GM15510 (cell line): ENCODE data around the gene ESRRA.
A peak's percentile ranks its signal among the peaks of the same experiment; 100 is the strongest.

ENCODE experiments used
- POLR2A ChIP-seq: IDR thresholded peaks from 3 replicates; pipeline ENCODE4 v1.6.1; 2011; ENCODE audit warnings: borderline replicate concordance; ENCODE audit not compliant: insufficient read length; ENCODE audit errors: extremely low read depth

The ESRRA gene

DNA sequence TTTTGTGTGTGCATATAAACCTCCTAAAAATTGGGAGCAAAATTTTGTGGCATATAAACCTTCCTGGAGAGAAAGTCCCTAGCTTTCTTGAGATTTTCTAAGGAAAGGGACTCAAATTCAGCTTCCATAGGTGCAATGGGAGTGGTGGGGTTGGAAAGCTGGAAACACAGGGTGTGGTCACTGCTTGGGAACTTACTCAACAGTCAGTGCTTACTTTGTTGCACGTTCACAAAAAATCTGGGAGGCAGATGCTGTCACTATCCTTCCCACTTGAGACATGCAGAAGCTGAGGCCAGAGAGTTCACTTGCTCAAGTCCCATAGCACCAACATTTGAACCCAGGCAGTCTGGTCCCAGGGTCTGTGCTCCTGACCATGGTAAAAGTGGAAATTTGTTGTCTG lies 9.1 kb upstream of the ESRRA start:
- TF ChIP-seq POLR2A, result no peak

GRCh38 chr11:64296830-64297698 lies 8.3 kb upstream of the ESRRA start:
- no peak for TF ChIP-seq POLR2A

- TF ChIP-seq POLR2A, result no peak
Observed at GRCh38 chr11:64297699-64298358, 7.5 kb upstream of the ESRRA start.

DNA sequence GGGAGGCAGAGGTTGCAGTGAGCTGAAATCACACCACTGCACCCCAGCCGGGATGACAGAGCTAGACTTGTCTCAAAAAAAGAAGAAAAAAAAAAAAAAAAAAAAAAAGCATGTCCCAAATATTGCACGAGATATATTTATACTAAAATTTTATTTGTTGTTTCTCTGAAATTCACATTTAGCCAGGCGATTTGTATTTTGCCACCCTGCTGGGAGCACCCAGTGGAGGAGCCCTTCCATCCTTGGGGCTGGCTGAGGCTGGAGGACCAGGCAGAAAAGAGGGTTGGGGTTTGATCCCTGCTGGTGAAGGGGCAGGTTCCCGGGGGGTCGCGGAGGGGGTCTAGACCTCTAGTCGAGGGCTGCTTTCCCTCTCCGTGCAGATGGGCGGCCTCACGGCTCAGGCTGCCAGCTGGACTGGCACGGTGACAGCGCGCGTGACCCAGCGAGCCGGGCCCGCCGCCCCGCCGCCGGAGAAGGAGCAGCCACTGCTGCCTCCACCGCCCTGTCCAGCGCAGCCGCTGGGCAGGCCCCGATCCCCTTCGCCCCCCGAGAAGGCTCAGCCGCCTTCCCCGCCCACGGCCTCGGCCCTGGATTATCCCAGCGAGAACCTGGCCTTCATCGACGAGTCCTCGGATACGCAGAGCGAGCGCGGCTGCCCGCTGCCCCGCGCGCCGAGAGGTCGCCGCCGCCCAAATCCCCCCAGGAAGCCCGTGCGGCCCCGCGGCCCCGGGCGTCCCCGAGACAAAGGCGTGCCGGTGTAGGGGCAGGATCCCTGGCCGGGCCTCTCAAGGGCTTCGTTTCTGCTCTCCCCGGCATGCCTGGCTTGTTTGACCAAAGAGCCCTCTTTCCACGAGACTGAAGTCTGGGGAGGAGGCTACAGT lies 6.1 kb upstream of the ESRRA start:
- no peak for TF ChIP-seq POLR2A

DNA sequence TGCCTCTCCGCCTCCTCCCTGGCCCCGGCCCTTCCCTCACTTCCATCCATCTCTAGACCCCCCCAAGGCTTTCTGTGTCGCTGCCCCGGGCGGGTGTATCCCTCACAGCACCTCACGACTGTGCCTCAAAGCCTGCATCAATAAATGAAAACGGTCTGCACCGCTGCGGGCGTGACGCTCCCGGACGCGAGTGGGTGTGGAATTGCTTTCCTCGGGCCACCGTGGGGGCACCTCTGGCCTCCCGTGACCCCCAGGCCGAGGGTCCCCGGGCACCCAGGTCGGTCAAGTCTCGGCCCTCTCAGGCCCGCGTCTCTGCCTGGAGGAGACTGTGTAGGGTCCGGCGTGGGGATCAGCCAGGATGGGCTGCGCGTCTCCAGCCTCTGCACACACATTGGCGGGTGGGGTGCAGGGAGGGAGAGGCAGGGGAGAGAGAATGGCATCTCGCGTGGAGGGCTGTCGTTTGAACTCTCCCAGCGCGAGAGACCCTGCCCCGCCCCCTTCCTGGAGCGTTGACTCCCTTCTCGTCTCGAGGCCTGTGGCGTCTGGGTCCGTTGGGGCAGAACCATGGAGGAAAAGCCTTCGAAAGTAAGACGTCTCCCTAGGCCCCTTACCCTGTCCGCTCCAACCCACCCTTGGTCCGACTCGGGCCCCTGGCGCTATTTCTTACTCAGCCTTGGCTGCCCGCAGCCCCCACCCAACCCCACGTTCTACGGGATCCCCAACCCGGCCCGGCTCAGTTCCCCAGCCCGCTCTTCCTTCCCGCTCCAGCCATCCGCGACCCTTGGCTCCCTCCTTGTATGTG lies 5.3 kb upstream of the ESRRA start, which contains the start of gene CATSPERZ:
CATSPERZ (plus strand) TSS at position 512 of the 802 bp plus-strand sequence; CDS start at position 565, 53 bp downstream.
- no peak for TF ChIP-seq POLR2A

- TF ChIP-seq POLR2A, result no peak
Observed at GRCh38 chr11:64303109-64304031, 2.0 kb upstream of the ESRRA start.

DNA sequence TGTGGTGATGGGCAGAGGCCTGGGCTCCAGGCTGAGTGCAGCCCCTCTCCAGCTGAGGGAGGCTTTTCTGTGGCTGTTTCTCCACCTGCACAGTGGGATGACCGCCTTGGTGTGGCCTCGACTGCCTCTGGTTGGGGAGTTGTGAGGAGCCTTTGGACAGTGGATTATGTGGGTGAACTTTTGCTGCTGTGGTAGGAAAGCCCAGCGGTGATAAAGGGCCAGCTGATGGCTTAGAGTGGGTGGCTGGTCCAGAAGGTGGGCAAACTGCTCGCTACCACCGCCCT lies 1.4 kb upstream of the ESRRA start:
- no peak for TF ChIP-seq POLR2A

DNA sequence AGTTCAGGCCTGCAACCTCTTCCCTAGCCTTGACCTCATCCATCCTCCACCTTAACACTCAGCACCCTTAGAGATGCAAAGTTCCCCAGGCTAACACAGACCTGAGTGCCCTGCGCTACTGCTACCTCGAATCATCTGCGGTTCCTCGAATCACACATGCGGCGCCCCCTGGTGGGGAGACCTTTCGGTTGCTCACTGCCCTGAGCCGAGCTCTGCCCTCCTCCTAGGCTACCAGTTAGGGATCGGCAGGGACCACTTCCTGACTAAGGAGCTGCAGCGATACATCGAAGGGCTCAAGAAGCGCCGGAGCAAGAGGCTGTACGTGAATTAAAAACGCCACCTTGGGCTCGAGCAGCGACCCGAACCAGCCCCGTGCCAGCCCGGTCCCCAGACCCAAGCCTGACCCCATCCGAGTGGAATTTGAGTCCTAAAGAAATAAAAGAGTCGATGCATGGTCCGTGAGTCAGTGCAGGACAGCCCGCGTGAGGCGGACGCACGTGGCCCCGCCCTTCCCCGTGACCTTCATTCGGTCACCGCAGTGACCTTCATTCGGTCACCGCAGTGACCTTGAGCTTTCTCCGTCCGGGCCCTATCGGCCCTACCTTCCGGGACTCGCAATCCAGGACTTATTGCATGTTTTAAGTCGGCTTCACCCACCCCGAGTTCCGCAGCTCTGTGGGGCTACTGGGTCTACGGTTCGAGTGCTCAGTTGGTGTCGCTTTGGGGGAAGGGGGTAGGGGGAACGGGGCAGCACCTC lies 830 bp upstream of the ESRRA start:
- TF ChIP-seq POLR2A, result peak; percentile 71

- TF ChIP-seq POLR2A, result peak; percentile 34
Observed at GRCh38 chr11:64305691-64306562, 603 bp downstream of the ESRRA start.

DNA sequence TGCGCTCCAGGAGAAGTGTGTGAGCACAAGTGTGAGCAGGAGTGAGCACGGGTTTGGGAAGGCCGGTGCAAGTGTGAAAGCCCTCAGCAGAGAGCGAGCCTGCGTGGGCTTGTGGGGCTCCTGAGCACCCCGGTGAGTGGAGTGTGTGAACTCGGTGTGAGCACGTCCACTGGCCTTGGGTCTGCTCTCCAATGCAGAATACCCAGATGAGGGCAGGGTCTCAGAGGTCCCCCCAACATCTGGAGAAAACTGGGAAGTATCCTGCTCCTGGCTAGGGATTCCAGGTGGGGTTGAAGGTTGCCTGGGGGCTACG lies 1.2 kb downstream of the ESRRA start:
- TF ChIP-seq POLR2A, result no peak

DNA sequence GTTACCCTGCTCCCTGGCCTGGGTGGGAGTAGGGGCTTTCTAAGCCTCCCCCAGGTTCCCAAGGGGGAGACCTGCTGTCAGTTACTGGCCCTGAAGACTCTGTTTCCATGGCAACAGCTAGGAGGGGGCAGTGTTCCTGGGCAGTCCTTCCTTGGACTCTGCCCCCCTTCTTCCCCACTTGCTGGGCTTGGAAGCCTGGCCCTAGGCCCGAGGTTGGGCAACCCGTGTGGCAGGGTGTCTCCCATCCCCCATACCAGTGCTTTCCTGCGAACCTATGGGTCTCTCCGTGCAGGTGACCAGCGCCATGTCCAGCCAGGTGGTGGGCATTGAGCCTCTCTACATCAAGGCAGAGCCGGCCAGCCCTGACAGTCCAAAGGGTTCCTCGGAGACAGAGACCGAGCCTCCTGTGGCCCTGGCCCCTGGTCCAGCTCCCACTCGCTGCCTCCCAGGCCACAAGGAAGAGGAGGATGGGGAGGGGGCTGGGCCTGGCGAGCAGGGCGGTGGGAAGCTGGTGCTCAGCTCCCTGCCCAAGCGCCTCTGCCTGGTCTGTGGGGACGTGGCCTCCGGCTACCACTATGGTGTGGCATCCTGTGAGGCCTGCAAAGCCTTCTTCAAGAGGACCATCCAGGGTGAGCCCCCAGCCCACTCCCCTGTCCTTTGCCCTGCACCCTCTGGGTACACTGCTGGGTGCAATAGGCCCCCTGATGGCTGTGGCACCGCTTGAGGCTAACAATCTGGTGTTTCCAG lies 1.7 kb downstream of the ESRRA start:
- TF ChIP-seq POLR2A, result no peak
